Lung (tissue), 12 donors: ENCODE measurements around the gene SIDT2. TPM values are rescaled to one million over a fixed set of nuclear protein-coding genes. Genes with fewer than 3 reads are reported as not detected.
A peak's percentile ranks its signal among the peaks of the same experiment; 100 is the strongest.

Experiments
- ATAC-seq: fragments of 200-7000 bp; cut with Tn5 transposase; one replicate; pipeline ENCODE4 v1.9.1; 2020; ENCODE audit warnings: moderate number of reproducible peaks; ENCODE audit not compliant: insufficient read depth, low FRiP score
- DNase-seq, 3 donors: peaks; one replicate each; pipeline ENCODE4 v3.0.0-alpha.2; 2013 to 2017
- H3K27ac ChIP-seq, 2 donors: one replicate each; pipeline ENCODE4 v1.5.1; 2013; ENCODE audit warnings: mild to moderate bottlenecking in 2 of 2, moderate library complexity in 2 of 2, control low read depth in 1 of 2, inconsistent platforms in 1 of 2, low read depth in 1 of 2, low read length in 1 of 2
- H3K27me3 ChIP-seq, 3 donors: one replicate each; pipeline ENCODE4 v1.5.1; 2013; ENCODE audit warnings: low read length in 2 of 3; ENCODE audit not compliant: control insufficient read depth in 3 of 3, insufficient read depth in 3 of 3
- H3K36me3 ChIP-seq, 4 donors: one replicate each; pipeline ENCODE4 v1.5.1; 2013; ENCODE audit warnings: low read length in 4 of 4, mild to moderate bottlenecking in 1 of 4, moderate library complexity in 1 of 4; ENCODE audit not compliant: control insufficient read depth in 4 of 4, insufficient read depth in 4 of 4
- H3K4me1 ChIP-seq, 5 donors: one replicate each; pipeline ENCODE4 v1.5.1; 2013; ENCODE audit warnings: low read length in 5 of 5, mild to moderate bottlenecking in 2 of 5, moderate library complexity in 1 of 5; ENCODE audit not compliant: control insufficient read depth in 5 of 5, insufficient read depth in 5 of 5
- H3K4me3 ChIP-seq: one replicate; pipeline ENCODE4 v1.5.1; 2013; ENCODE audit warnings: mild to moderate bottlenecking, control low read depth, moderate library complexity
- H3K9ac ChIP-seq, 2 donors: one replicate each; pipeline ENCODE4 v1.5.1; 2013; ENCODE audit warnings: low read length in 2 of 2, control low read depth in 1 of 2; ENCODE audit not compliant: insufficient read depth in 1 of 2
- H3K9me3 ChIP-seq, 4 donors: one replicate each; pipeline ENCODE4 v1.5.1; 2013; ENCODE audit warnings: low read length in 3 of 4, mild to moderate bottlenecking in 1 of 4, moderate library complexity in 1 of 4; ENCODE audit not compliant: control insufficient read depth in 4 of 4, insufficient read depth in 3 of 4
- WGBS, 2 donors: extraction: QIAGEN DNeasy Blood & Tissue Kit; methylation state at CpG; one replicate each; pipeline ENCODE4 v1.1.7; 2013; 5-methylcytosine and 5-hydroxymethylcytosine counted together
- polyA plus RNA-seq, 2 donors: library from polyadenylated mRNA; stranded (reverse); fragments of 200-250 nt; gene quantifications; one replicate each; pipeline ENCODE4 v1.2.1, GENCODE V29; 2013
- total RNA-seq, 2 donors: library from RNA; depleted of rRNA in 1 of 2; stranded (reverse); fragments of >200 nt in 1 of 2; gene quantifications; one replicate each; pipeline ENCODE4 v1.2.1, GENCODE V29; 2014 to 2021
- TF ChIP-seq, protein P1 (sequence below): IDR thresholded peaks from 2 replicates; pipeline ENCODE4 v1.5.1; 2012; ENCODE audit warnings: mild to moderate bottlenecking; ENCODE audit errors: control extremely low read depth, extremely low read depth
- donor health status: control.
- donor health status: control.
- donor health status: Bipolar disorder and iron deficiency.
- donor health status: healthy.
- donor health status: DM: yes; HTN: yes; CAD: no.

Gene SIDT2
- total and polyA plus RNA-seq, 4 donors = 25.4 to 84.8 (median 38.4) TPM

DNA sequence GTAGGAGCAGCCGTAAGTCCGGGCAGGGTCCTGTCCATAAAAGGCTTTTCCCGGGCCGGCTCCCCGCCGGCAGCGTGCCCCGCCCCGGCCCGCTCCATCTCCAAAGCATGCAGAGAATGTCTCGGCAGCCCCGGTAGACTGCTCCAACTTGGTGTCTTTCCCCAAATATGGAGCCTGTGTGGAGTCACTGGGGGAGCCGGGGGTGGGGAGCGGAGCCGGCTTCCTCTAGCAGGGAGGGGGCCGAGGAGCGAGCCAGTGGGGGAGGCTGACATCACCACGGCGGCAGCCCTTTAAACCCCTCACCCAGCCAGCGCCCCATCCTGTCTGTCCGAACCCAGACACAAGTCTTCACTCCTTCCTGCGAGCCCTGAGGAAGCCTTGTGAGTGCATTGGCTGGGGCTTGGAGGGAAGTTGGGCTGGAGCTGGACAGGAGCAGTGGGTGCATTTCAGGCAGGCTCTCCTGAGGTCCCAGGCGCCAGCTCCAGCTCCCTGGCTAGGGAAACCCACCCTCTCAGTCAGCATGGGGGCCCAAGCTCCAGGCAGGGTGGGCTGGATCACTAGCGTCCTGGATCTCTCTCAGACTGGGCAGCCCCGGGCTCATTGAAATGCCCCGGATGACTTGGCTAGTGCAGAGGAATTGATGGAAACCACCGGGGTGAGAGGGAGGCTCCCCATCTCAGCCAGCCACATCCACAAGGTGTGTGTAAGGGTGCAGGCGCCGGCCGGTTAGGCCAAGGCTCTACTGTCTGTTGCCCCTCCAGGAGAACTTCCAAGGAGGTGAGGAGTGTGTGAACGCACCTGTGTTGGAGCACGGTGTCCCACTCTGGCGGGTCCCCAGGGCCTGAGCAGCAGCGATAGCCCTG lies 20.7 kb downstream of the SIDT2 start, which contains the start of gene TAGLN:
Gene TAGLN, plus strand, starts transcription at position 318 of the 863 bp plus-strand sequence. CDS start 3,644 bp downstream, outside the sequence.
- Histone ChIP-seq H3K27ac (peak within 1 kb of the TSS; percentile 14 to 83), H3K9ac (no peak within 1 kb of the TSS), H3K27me3 (no peaks in the 10 kb centered on the region), H3K4me1 (peaks cover 0 to 17% (median 0%) of the 10 kb centered on the region in 5 donors), H3K4me3 (peak within 1 kb of the TSS; percentile 29), H3K9me3 (no peaks in the 10 kb centered on the region), H3K36me3 (peaks cover 0 to 25% (median 2%) of the 10 kb centered on the region in 4 donors)
- DNase-seq = peak; percentile 63 to 77 (median 75)
- peak; percentile 58 for ATAC-seq
- 37 to 43% methylated on average over 34 of the region's 34 CpGs for WGBS, 2 donors
- TF ChIP-seq, protein P1, sequence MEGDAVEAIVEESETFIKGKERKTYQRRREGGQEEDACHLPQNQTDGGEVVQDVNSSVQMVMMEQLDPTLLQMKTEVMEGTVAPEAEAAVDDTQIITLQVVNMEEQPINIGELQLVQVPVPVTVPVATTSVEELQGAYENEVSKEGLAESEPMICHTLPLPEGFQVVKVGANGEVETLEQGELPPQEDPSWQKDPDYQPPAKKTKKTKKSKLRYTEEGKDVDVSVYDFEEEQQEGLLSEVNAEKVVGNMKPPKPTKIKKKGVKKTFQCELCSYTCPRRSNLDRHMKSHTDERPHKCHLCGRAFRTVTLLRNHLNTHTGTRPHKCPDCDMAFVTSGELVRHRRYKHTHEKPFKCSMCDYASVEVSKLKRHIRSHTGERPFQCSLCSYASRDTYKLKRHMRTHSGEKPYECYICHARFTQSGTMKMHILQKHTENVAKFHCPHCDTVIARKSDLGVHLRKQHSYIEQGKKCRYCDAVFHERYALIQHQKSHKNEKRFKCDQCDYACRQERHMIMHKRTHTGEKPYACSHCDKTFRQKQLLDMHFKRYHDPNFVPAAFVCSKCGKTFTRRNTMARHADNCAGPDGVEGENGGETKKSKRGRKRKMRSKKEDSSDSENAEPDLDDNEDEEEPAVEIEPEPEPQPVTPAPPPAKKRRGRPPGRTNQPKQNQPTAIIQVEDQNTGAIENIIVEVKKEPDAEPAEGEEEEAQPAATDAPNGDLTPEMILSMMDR = no peak

GRCh38 chr11:117199916-117200812 lies 21.6 kb downstream of the SIDT2 start:
- Histone ChIP-seq H3K4me1 (peaks cover 0 to 23% (median 0%) of the 10 kb centered on the region in 5 donors), H3K9ac (no peak overlapping the region), H3K27ac (peak overlapping the region; percentile 14 to 77), H3K27me3 (no peaks in the 10 kb centered on the region), H3K9me3 (no peaks in the 10 kb centered on the region), H3K36me3 (peaks cover 0 to 27% (median 2%) of the 10 kb centered on the region in 4 donors), H3K4me3 (peak overlapping the region; percentile 29)
- 63 to 72% methylated on average over 13 of the region's 13 CpGs for WGBS, 2 donors
- ATAC-seq (no peak), DNase-seq (no peak)
- TF ChIP-seq, protein P1 = no peak

DNA sequence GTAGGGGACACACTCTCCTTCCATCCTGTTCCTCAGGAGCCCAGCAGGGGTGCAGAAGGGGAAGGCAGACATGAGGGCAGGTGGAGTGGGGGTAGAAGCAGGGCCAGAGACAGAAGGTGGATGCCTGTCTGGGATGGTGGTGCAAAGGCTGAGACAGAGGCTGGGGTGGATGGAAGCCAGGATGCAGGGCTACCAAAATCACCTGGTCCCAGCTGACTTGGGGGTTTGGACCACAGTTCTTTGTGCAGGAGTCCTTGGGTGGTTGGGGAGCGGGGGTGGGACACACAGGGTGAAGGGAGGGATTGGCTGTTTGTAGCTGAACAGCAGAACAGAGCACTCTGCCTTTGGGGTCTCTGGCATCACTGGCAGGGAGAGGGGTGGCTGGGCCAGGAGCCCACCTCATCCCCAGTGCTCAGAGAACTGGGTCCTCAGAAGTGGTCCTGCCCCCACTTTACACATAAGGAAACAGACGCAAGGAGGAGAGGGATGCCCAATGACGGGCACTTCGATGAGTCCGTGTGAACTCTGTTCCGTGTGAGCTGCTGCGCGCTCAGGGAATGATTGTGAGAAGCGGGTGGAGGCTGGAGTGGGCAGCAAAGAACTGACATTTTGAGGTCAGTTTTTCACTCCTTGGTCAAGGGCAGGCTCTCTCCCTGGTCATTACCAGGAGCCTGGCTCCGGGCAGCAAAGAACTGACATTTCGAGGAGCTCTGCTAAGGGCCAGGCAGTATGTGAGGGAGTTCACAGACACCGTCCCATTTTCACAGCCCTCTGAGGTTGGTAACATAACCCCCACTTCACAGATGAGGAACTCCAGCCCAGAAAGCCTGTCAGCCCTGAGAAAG lies 22.5 kb downstream of the SIDT2 start:
- 79 to 85% methylated on average over 12 of the region's 12 CpGs for WGBS, 2 donors
- ATAC-seq (no peak), DNase-seq (no peak)
- Histone ChIP-seq H3K27me3 (no peaks in the 10 kb centered on the region), H3K4me1 (peaks cover 0 to 25% (median 0%) of the 10 kb centered on the region in 5 donors), H3K9me3 (no peaks in the 10 kb centered on the region), H3K4me3 (peak overlapping the region; percentile 27), H3K27ac (peak overlapping the region in 1 of 2 donors; percentile 63), H3K9ac (no peak overlapping the region), H3K36me3 (peaks cover 0 to 28% (median 2%) of the 10 kb centered on the region in 4 donors)
- TF ChIP-seq, protein P1 = no peak
